Body of pancreas (tissue), 4 donors: ENCODE results near the gene HS3ST4. TPM values are rescaled to one million over a fixed set of nuclear protein-coding genes. Genes with fewer than 3 reads are reported as not detected.

Experiments used
- ATAC-seq: fragments of 150-250 bp; one replicate; pipeline ENCODE4 v1.9.1; 2016
- DNase-seq, 4 donors: peaks; one replicate each; pipeline ENCODE4 v3.0.0-alpha.2; 2019
- H3K27ac ChIP-seq, 4 donors: fragments of 200-600 bp; sonication (generic); 1 replicate in 3 of 4; 2 replicates in 1 of 4; pipeline versions ENCODE4 v1.5.1 to v1.6.1; 2016 to 2019; ENCODE audit warnings: mild to moderate bottlenecking in 1 of 4, mixed read lengths in 1 of 4, moderate library complexity in 1 of 4
- H3K27me3 ChIP-seq, 2 donors: fragments of 200-600 bp; sonication (generic); one replicate each; pipeline ENCODE4 v1.6.0; 2016; ENCODE audit warnings: mild to moderate bottlenecking in 1 of 2
- H3K36me3 ChIP-seq, 2 donors: fragments of 200-600 bp; sonication (generic); replicated peaks in 1 of 2; 2 replicates each; pipeline ENCODE4 v1.5.1; 2016; ENCODE audit warnings: low read depth in 2 of 2; ENCODE audit not compliant: insufficient read depth in 1 of 2
- H3K4me1 ChIP-seq: fragments of 200-600 bp; sonication (generic); one replicate; pipeline ENCODE4 v1.6.0; 2016
- H3K4me3 ChIP-seq, 2 donors: fragments of 200-600 bp; sonication (generic); 1 replicate in 1 of 2; 2 replicates in 1 of 2; pipeline ENCODE4 v1.5.1; 2016 to 2019
- H3K9me3 ChIP-seq, 3 donors: fragments of 200-600 bp; sonication (generic); 1 replicate in 2 of 3; 2 replicates in 1 of 3; pipeline ENCODE4 v1.5.1; 2016
- CTCF ChIP-seq, 7 experiments: fragments of 450-650 bp in 4 of 7; fragments of 200-600 bp in 3 of 7; sonication (generic) in 3 of 7; IDR thresholded peaks; one replicate each; pipeline ENCODE4 v1.5.1; 2016 to 2019; ENCODE audit warnings: antibody characterized with exemption in 7 of 7
- POLR2A ChIP-seq, 3 donors: fragments of 450-650 bp; IDR thresholded peaks; one replicate each; pipeline ENCODE4 v1.6.1; 2016; ENCODE audit warnings: antibody characterized with exemption in 3 of 3, mild to moderate bottlenecking in 2 of 3
- WGBS, 2 donors: methylation state at CpG; one replicate each; pipeline ENCODE4 v1.1.5; 2017; 5-methylcytosine and 5-hydroxymethylcytosine counted together
- intact Hi-C: fragments of 100-400 bp; cut with DNase I; formaldehyde crosslinking; loops from one replicate; pipeline ENCODE4 v1.15.1; 2023
- total RNA-seq, 2 donors: library from RNA; depleted of rRNA; stranded (reverse); fragments of >200 nt; gene quantifications; one replicate each; pipeline ENCODE4 v1.1.0, GENCODE V29; 2016

Gene HS3ST4
- total RNA-seq, 2 donors from 2014 or later = not detected

- WGBS, 2 donors = 32 to 44% methylated on average over 1 of the region's 1 CpG
Measured at GRCh38 chr16:25783226-25783625, 91.5 kb downstream of the HS3ST4 start.

GRCh38 chr16:25785361-25785760, 93.6 kb downstream of the HS3ST4 start:
- H3K4me1 ChIP-seq = no peaks in the 10 kb centered on the region
- 21 to 35% methylated on average over 4 of the region's 4 CpGs for WGBS, 2 donors
- intact Hi-C loops = no loop called here

More at GRCh38 chr16:25783226-25783625, 91.5 kb downstream of the HS3ST4 start:
- Histone ChIP-seq H3K36me3 (no peaks in the 10 kb centered on the region), H3K9me3 (no peaks in the 10 kb centered on the region), H3K4me3 (no peak overlapping the region), H3K27ac (no peak overlapping the region), H3K27me3 (no peaks in the 10 kb centered on the region), H3K4me1 (no peaks in the 10 kb centered on the region)
- no peak for ATAC-seq
- DNase-seq = no peak
- TF ChIP-seq POLR2A (IDR thresholded peaks at IDR 0.05) (no peak), CTCF (IDR thresholded peaks at IDR 0.05) (no peak)
- intact Hi-C loops = no loop called here

GRCh38 chr16:25786748-25787147, 95.0 kb downstream of the HS3ST4 start:
- WGBS, 2 donors = 64 to 69% methylated on average over 4 of the region's 4 CpGs
- Histone ChIP-seq H3K4me1 (no peaks in the 10 kb centered on the region), H3K9me3 (no peaks in the 10 kb centered on the region), H3K36me3 (no peaks in the 10 kb centered on the region), H3K27ac (no peak overlapping the region), H3K4me3 (no peak overlapping the region), H3K27me3 (no peaks in the 10 kb centered on the region)
- ATAC-seq (no peak), DNase-seq (no peak)
- TF ChIP-seq CTCF (IDR thresholded peaks at IDR 0.05) (no peak), POLR2A (IDR thresholded peaks at IDR 0.05) (no peak)
- intact Hi-C loops = no loop called here

More at GRCh38 chr16:25785361-25785760, 93.6 kb downstream of the HS3ST4 start:
- H3K4me3 ChIP-seq = no peak overlapping the region
- DNase-seq (no peak), ATAC-seq (no peak)
- TF ChIP-seq CTCF (IDR thresholded peaks at IDR 0.05) (no peak), POLR2A (IDR thresholded peaks at IDR 0.05) (no peak)
- H3K27ac ChIP-seq = no peak overlapping the region
- H3K36me3 ChIP-seq = no peaks in the 10 kb centered on the region
- no peaks in the 10 kb centered on the region for H3K9me3 ChIP-seq
- H3K27me3 ChIP-seq = no peaks in the 10 kb centered on the region

GRCh38 chr16:25788637-25789036, 96.9 kb downstream of the HS3ST4 start:
- H3K4me3 ChIP-seq = no peak overlapping the region
- H3K27me3 ChIP-seq = no peaks in the 10 kb centered on the region
- intact Hi-C loops = no loop called here
- ATAC-seq (no peak), DNase-seq (no peak)
- H3K4me1 ChIP-seq = no peaks in the 10 kb centered on the region
- H3K36me3 ChIP-seq = no peaks in the 10 kb centered on the region
- no peaks in the 10 kb centered on the region for H3K9me3 ChIP-seq
- H3K27ac ChIP-seq = no peak overlapping the region
- TF ChIP-seq POLR2A (IDR thresholded peaks at IDR 0.05) (no peak), CTCF (IDR thresholded peaks at IDR 0.05) (no peak)
- 43 to 50% methylated on average over 1 of the region's 1 CpG for WGBS, 2 donors

GRCh38 chr16:25796239-25796638, 104.5 kb downstream of the HS3ST4 start:
- Histone ChIP-seq H3K27ac (no peak overlapping the region), H3K36me3 (no peaks in the 10 kb centered on the region), H3K4me3 (no peak overlapping the region), H3K27me3 (no peaks in the 10 kb centered on the region), H3K4me1 (no peaks in the 10 kb centered on the region), H3K9me3 (no peaks in the 10 kb centered on the region)
- intact Hi-C loops = no loop called here
- ATAC-seq = no peak
- WGBS, 2 donors = 55 to 58% methylated on average over 4 of the region's 4 CpGs
- DNase-seq = no peak
- TF ChIP-seq POLR2A (IDR thresholded peaks at IDR 0.05) (no peak), CTCF (IDR thresholded peaks at IDR 0.05) (no peak)
